NB4 (cell line): ENCODE results near the gene FMO2.

Experiments
- DNase-seq: peaks from one replicate; pipeline ENCODE4 v3.0.0; 2010; ENCODE audit warnings: low read depth
- H3K4me3 ChIP-seq: one replicate; pipeline ENCODE4 v1.5.1; 2011; ENCODE audit warnings: mild to moderate bottlenecking, low read depth, low read length, moderate library complexity
- CTCF ChIP-seq: IDR thresholded peaks from one replicate; pipeline ENCODE4 v1.5.1; 2012; ENCODE audit warnings: low read depth, low read length
- MAX ChIP-seq: IDR thresholded peaks from 2 replicates; pipeline ENCODE4 v1.6.1; 2011; ENCODE audit warnings: low read depth, low read length
- MYC ChIP-seq: IDR thresholded peaks from 2 replicates; pipeline ENCODE4 v1.6.1; 2011; ENCODE audit warnings: low read depth, low read length
- POLR2A ChIP-seq: IDR thresholded peaks from 2 replicates; pipeline ENCODE4 v1.6.1; 2011; ENCODE audit warnings: mild to moderate bottlenecking; ENCODE audit not compliant: insufficient read length; ENCODE audit errors: extremely low read depth

Gene FMO2

GRCh38 chr1:171251952-171252300 lies 66.8 kb downstream of the FMO2 start:
- DNase-seq, result no peak
- TF ChIP-seq MYC (0 out of 2 replicates have a peak, but pooled peaks have one; percentile 13), CTCF (no peak)
- H3K4me3 ChIP-seq, result peak overlapping the region; percentile 55

GRCh38 chr1:171252482-171252881 lies 67.4 kb downstream of the FMO2 start:
- DNase-seq, result no peak
- TF ChIP-seq POLR2A (no peak), MAX (no peak), CTCF (no peak), MYC (no peak)
- H3K4me3 ChIP-seq, result no peak overlapping the region

- no peak overlapping the region for H3K4me3 ChIP-seq
- TF ChIP-seq CTCF (no peak), POLR2A (no peak), MAX (no peak), MYC (no peak)
- DNase-seq, result no peak
Measured at GRCh38 chr1:171254859-171255258, 69.8 kb downstream of the FMO2 start.

- no peak for DNase-seq
- TF ChIP-seq MAX, result no peak
- no peak for TF ChIP-seq CTCF
- no peak for TF ChIP-seq POLR2A
- no peak for TF ChIP-seq MYC
- no peak overlapping the region for H3K4me3 ChIP-seq
Measured at GRCh38 chr1:171256940-171257606, 72.0 kb downstream of the FMO2 start.

GRCh38 chr1:171257607-171258076 lies 72.5 kb downstream of the FMO2 start:
- DNase-seq, result no peak
- no peak overlapping the region for H3K4me3 ChIP-seq
- TF ChIP-seq CTCF (no peak), MAX (no peak)

- TF ChIP-seq MYC (no peak), MAX (no peak), POLR2A (no peak), CTCF (no peak)
- DNase-seq, result no peak
- H3K4me3 ChIP-seq, result no peak overlapping the region
Measured at GRCh38 chr1:171258429-171258828, 73.3 kb downstream of the FMO2 start.
